HG02642 (cell line): ENCODE results near the gene NOC4L.

Experiments used
- ATAC-seq: cut with Tn5 transposase; IDR thresholded peaks from one replicate; pipeline ENCODE4 v1.9.1; 2021; ENCODE audit warnings: mild to moderate bottlenecking; ENCODE audit not compliant: unreplicated experiment, poor library complexity

NOC4L gene

GRCh38 chr12:132154941-132155770 is 10.9 kb downstream of the NOC4L start:
- ATAC-seq = no peak

- no peak for ATAC-seq
Observed at GRCh38 chr12:132155771-132156572, 11.7 kb downstream of the NOC4L start.

DNA sequence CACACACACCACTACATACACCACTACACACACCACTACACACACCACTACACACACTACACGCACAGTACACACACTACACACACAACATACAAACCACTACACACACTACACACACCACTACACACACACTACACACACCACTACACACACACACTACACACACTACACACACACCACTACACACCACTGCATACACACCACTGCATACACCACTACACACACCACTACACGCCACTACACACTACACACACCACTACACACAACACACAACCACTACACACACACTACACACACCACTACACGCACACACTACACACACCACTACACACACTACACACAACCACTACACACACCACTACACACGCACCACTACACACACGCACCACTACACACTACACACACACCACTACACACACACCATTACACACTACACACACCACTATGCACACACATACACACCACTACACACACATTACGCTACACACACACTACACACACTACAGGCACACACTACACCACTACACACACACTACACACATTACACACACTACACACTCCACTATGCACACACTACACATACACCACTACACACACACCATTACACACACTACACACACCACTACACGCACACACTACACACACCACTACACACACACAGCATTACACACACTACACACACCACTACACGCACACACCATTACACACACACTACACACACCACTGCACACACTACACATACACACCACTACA is 12.5 kb downstream of the NOC4L start:
- ATAC-seq = no peak

- ATAC-seq = no peak
Observed at GRCh38 chr12:132157733-132158409, 13.6 kb downstream of the NOC4L start.

DNA sequence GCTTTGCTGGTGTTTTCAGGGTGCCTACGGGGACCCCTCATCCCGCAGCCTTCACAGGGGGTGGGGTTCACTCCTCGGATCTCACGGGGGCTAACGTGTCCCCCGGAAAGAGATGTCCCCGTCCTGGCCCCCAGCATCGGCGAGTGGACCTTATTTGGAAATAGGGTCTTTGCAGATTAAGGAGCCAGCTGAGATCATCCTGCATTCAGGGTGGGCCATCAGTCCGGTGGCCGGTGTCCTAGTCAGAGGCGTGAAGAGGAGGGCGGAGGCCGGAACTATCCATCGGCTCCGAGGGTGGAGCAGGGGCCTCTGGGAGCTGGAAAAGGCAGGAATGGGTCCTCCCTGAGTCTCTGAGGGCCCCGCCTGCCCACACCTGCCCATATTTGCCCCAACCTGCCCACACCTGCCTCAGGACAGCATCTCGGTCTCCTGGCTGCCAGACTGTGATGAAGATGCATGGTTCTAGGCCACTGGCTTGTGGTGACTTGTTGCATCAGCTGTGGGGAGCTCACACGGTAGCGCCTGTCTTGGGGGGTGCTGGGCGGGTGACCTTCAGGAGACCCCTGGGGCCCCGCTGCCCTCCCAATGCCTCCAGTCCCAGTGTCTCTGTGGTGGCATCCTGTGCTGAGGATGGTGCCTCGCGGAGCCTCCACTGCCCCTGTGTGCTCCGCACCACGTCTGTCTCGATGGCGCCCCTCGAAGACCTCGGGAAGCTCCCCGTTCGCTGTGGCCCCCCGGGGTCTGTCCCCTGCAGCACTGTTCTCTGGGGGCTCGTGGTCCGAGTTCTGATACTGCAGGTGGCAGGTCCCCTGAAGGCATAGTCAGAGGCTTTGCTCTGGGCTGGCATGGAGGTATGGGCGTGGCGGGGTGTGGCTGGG is 14.7 kb downstream of the NOC4L start:
- no peak for ATAC-seq

DNA sequence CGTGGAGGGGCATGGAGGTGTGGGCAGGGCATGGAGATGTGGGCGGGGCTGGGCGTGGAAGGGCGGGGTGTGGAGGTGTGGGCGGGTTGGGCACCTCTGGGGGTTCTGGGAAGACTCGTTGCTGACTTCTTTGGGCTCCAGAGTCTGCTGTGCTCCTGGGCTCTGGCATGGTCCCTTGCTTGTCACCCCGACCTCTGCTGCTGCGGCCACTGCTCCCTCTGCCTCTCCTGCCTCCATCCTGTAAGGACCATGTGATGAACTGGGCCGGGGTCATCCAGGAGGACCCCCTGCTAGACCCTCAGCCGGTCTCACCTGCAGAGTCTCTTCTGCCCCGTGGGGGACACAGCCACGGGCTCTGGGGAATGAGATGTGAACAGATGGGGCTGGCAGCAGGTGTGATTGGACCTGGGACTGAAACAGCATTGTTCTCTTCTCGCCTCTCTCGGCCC is 15.3 kb downstream of the NOC4L start:
- no peak for ATAC-seq

- no peak for ATAC-seq
Observed at GRCh38 chr12:132160016-132160415, 15.8 kb downstream of the NOC4L start.

GRCh38 chr12:132160601-132161035 is 16.4 kb downstream of the NOC4L start:
- ATAC-seq = no peak

- ATAC-seq = no peak
Observed at GRCh38 chr12:132161036-132161781, 17.0 kb downstream of the NOC4L start.

GRCh38 chr12:132161796-132162507 is 17.7 kb downstream of the NOC4L start:
- ATAC-seq = no peak

DNA sequence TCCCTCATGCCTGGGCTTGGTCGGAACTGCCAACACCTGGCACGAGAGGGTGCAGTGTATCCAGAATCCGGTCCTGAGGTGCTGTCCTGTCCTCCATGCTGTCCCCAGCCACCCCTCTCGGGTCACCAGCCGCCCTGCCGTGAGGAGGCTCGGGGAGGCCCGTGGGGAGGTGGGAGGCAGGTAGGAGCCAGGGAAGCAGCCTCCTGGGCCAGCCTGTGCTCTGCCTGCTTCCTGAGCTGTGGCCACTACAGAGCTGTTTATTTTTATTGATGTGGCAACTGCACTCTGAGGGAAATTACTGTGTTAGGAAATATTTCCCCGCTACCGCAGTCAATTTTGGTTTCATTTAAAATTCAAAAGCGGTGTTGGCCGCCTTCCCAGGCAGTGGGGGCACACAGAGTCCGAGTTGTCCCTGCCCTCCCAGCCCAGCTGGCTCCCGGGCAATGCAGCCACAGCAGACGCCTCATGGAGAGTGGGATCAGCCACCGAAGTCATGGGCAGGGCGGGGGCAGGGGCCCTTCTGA is 18.3 kb downstream of the NOC4L start:
- no peak for ATAC-seq

GRCh38 chr12:132163041-132163910 is 19.0 kb downstream of the NOC4L start:
- ATAC-seq = no peak

- ATAC-seq = no peak
Observed at GRCh38 chr12:132163911-132164288, 19.6 kb downstream of the NOC4L start.

- ATAC-seq = no peak
Observed at GRCh38 chr12:132164426-132164825, 20.2 kb downstream of the NOC4L start.

DNA sequence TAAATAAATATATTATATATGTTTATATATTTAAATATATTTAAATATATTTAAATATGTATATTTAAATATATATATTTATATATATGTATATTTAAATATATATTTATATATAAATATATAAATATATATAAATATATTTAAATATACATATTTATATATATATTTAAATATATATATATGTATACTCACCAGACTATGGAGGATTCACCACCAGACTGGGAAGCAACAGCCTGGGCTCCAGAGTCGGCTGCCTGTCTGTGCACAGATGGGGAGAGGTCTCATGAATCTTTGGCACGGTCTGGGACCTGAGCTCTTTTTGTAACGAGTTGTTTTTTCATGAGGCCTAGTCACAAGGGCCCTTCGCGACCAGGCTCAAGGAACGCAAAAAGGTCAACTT is 21.3 kb downstream of the NOC4L start:
- no peak for ATAC-seq

GRCh38 chr12:132166093-132166492 is 21.8 kb downstream of the NOC4L start:
- ATAC-seq = no peak
